OCI-LY7 (cell line): ENCODE results near the gene MACROD2. TPM values are rescaled to one million over a fixed set of nuclear protein-coding genes. Genes with fewer than 3 reads are reported as not detected.

Experiments used
- BruUV-seq: library from RNA; stranded (reverse); fragments of 400-500 nt; replicated peaks from 2 replicates; lab custom pipeline; 2021; lab: Mats Ljungman, UMichigan
- CTCF ChIA-PET: fragments of 300-600 bp; sonication (Branson Sonifier 250); formaldehyde crosslinking; loops from one replicate; lab custom pipeline; 2022; ENCODE audit warnings: antibody characterized with exemption; ENCODE audit not compliant: unreplicated experiment; lab: Charles Lee
- POLR2A ChIA-PET: fragments of 300-600 bp; sonication (Branson Sonifier 250); formaldehyde crosslinking; loops from one replicate; lab custom pipeline; 2022; ENCODE audit warnings: antibody characterized with exemption; lab: Charles Lee
- DNase-seq: peaks from one replicate; pipeline ENCODE4 v3.0.0-alpha.2; 2015; ENCODE audit warnings: low spot score
- H2AFZ ChIP-seq: fragments of 200-600 bp; sonication (generic), shearing (Covaris generic); 2 replicates; pipeline ENCODE4 v1.6.1; 2014; ENCODE audit warnings: mild to moderate bottlenecking, antibody characterized with exemption, low read length, moderate library complexity
- H3K27ac ChIP-seq: fragments of 200-600 bp; sonication (generic); 2 replicates; pipeline ENCODE4 v1.5.1; 2014; ENCODE audit warnings: mixed run types, low read depth, mild to moderate bottlenecking, moderate library complexity, low read length, inconsistent platforms; ENCODE audit not compliant: poor library complexity, severe bottlenecking
- H3K36me3 ChIP-seq: fragments of 200-600 bp; sonication (generic); 2 replicates; pipeline ENCODE4 v1.6.1; 2014; ENCODE audit warnings: mild to moderate bottlenecking, antibody characterized with exemption, low read length, moderate library complexity, mixed read lengths; ENCODE audit not compliant: insufficient read depth
- H3K4me1 ChIP-seq: fragments of 200-600 bp; sonication (generic); 2 replicates; pipeline ENCODE4 v1.5.1; 2014; ENCODE audit warnings: mild to moderate bottlenecking, low read length; ENCODE audit not compliant: insufficient read depth, poor library complexity, severe bottlenecking
- H3K4me2 ChIP-seq: fragments of 200-600 bp; sonication (generic); 2 replicates; pipeline ENCODE4 v1.6.1; 2014; ENCODE audit warnings: mild to moderate bottlenecking, low read length
- H3K4me3 ChIP-seq: fragments of 200-600 bp; sonication (generic); 2 replicates; pipeline ENCODE4 v1.5.1; 2014; ENCODE audit warnings: mild to moderate bottlenecking, low read depth, low read length; ENCODE audit not compliant: poor library complexity, severe bottlenecking
- H3K79me2 ChIP-seq: fragments of 200-600 bp; sonication (generic); 2 replicates; pipeline ENCODE4 v1.6.1; 2016; ENCODE audit warnings: low read depth, mild to moderate bottlenecking, low read length, moderate library complexity, mixed read lengths; ENCODE audit not compliant: insufficient read depth
- H3K9me2 ChIP-seq: fragments of 200-600 bp; sonication (generic); 2 replicates; pipeline ENCODE4 v1.6.1; 2016; ENCODE audit warnings: mild to moderate bottlenecking, low read length, mixed read lengths; ENCODE audit not compliant: insufficient read depth
- H3K9me3 ChIP-seq: fragments of 200-600 bp; sonication (generic); 2 replicates; pipeline ENCODE4 v1.6.1; 2014; ENCODE audit warnings: mild to moderate bottlenecking, mixed run types, low read length, mixed read lengths
- H4K20me1 ChIP-seq: fragments of 200-600 bp; sonication (generic); 2 replicates; pipeline ENCODE4 v1.6.1; 2014; ENCODE audit warnings: mild to moderate bottlenecking, antibody characterized with exemption, low read length, moderate library complexity, mixed read lengths; ENCODE audit not compliant: insufficient read depth
- CTCF ChIP-seq: fragments of 200-600 bp; sonication (generic); conservative IDR thresholded peaks from 2 replicates; pipeline ENCODE4 v1.5.1; 2014; ENCODE audit warnings: mild to moderate bottlenecking, antibody characterized with exemption, low read length, moderate library complexity, mixed read lengths
- EZH2phosphoT487 ChIP-seq: fragments of 200-600 bp; sonication (generic); IDR thresholded peaks from 2 replicates; pipeline ENCODE4 v1.6.1; 2018; ENCODE audit warnings: low read depth, borderline replicate concordance, mild to moderate bottlenecking, mixed run types, antibody characterized with exemption, low read length, moderate library complexity, mixed read lengths
- intact Hi-C: fragments of 100-400 bp; cut with micrococcal nuclease; formaldehyde crosslinking; loops from one replicate; pipeline ENCODE4 v1.10.0; 2022; ENCODE audit not compliant: unreplicated experiment
- total RNA-seq, 2 experiments: library from RNA; depleted of rRNA in 1 of 2; stranded (reverse); fragments of >200 nt in 1 of 2; shearing (Covaris generic) in 1 of 2; gene quantifications; 2 replicates each; pipeline ENCODE4 v1.2.3, GENCODE V29; 2014 to 2022

MACROD2 gene
- total RNA-seq, 2 experiments from 2014 or later = 0.09 to 4.5 TPM

GRCh38 chr20:15235471-15236198 is 1240.3 kb downstream of the MACROD2 start:
- no peak overlapping the region for H2AFZ ChIP-seq

GRCh38 chr20:15236812-15237211 is 1241.5 kb downstream of the MACROD2 start:
- H3K79me2 ChIP-seq = no peaks in the 10 kb centered on the region
- no peak overlapping the region for H3K4me3 ChIP-seq
- H3K36me3 ChIP-seq = no peaks in the 10 kb centered on the region
- H4K20me1 ChIP-seq = no peaks in the 10 kb centered on the region
- no peak overlapping the region for H2AFZ ChIP-seq
- TF ChIP-seq CTCF = peak; percentile 71
- TF ChIP-seq EZH2phosphoT487 = no peak
- no peak overlapping the region for H3K4me2 ChIP-seq
- CTCF ChIA-PET = no interaction called here
- H3K27ac ChIP-seq = no peak overlapping the region
- H3K9me3 ChIP-seq = no peaks in the 10 kb centered on the region
- peak; percentile 4 for DNase-seq
- no TSS peak for BruUV-seq
- no peaks in the 10 kb centered on the region for H3K4me1 ChIP-seq
- intact Hi-C loops = no loop called here
- POLR2A ChIA-PET = interaction anchor here (0.5 kb wide), 1 partner anchor 255 kb away, joined by 3 read pairs; no protein-coding TSS in a partner anchor
- H3K9me2 ChIP-seq = no peaks in the 10 kb centered on the region

More at GRCh38 chr20:15235471-15236198, 1240.3 kb downstream of the MACROD2 start:
- ChIA-PET POLR2A (no interaction called here), CTCF (no interaction called here)
- no peaks in the 10 kb centered on the region for H4K20me1 ChIP-seq
- H3K4me3 ChIP-seq = no peak overlapping the region
- H3K79me2 ChIP-seq = no peaks in the 10 kb centered on the region
- no peaks in the 10 kb centered on the region for H3K9me3 ChIP-seq
- H3K36me3 ChIP-seq = no peaks in the 10 kb centered on the region
- no peak for TF ChIP-seq CTCF
- no peak for TF ChIP-seq EZH2phosphoT487
- no peak overlapping the region for H3K27ac ChIP-seq
- H3K9me2 ChIP-seq = no peaks in the 10 kb centered on the region
- no peak overlapping the region for H3K4me2 ChIP-seq
- no TSS peak for BruUV-seq
- intact Hi-C loops = no loop called here
- no peak for DNase-seq
- H3K4me1 ChIP-seq = no peaks in the 10 kb centered on the region
